Inflammatory macrophage treated with lipopolysaccharide for 4 hours (primary cell): Measurements from ENCODE around the gene OBSCN.
"Not testable (repeated sequence)": the region's sequence is repeated elsewhere in the genome, so short reads cannot be mapped to it uniquely, and the experiment has no call there.

Source experiments
- DNase-seq: peaks from one replicate; pipeline ENCODE4 v3.0.0-alpha.2; 2020

Gene OBSCN

DNA sequence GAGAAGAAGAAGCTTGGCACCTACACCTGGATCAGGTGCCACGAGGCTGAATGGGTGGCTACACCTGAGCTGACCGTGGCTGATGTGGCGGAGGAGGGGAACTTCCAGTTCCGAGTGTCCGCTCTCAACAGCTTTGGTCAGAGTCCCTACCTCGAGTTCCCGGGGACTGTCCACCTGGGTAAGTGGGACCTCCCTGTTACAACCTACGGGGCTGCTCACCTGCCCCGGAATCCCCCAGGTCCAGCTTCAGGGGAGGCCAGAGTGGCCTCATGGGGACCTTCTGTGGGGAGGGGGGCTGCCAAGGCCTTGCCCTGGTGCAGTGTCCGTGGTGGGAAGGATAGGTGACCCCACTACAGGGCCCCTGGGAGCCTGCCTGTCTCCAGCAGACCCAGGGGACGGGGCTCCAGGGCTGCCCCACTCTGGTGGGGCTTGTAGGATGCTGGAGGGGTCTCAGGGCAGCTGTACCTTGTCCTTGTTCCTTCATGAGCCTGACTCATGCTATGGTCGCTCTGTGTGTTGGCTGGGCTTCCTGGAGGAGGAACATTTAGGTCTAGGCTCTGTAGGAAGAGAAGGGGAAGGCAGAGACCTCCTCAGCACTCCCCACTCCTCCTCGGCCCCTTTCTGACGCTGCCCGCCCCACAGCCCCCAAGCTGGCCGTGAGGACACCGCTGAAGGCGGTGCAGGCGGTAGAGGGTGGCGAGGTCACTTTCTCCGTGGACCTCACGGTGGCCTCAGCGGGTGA is 7.2 kb downstream of the OBSCN start:
- DNase-seq: no peak

- DNase-seq: no peak
These were observed 7.8 kb downstream of the OBSCN start for GRCh38 chr1:228215663-228216116.

- DNase-seq: no peak
These were observed 8.8 kb downstream of the OBSCN start for GRCh38 chr1:228216371-228217320.

DNA sequence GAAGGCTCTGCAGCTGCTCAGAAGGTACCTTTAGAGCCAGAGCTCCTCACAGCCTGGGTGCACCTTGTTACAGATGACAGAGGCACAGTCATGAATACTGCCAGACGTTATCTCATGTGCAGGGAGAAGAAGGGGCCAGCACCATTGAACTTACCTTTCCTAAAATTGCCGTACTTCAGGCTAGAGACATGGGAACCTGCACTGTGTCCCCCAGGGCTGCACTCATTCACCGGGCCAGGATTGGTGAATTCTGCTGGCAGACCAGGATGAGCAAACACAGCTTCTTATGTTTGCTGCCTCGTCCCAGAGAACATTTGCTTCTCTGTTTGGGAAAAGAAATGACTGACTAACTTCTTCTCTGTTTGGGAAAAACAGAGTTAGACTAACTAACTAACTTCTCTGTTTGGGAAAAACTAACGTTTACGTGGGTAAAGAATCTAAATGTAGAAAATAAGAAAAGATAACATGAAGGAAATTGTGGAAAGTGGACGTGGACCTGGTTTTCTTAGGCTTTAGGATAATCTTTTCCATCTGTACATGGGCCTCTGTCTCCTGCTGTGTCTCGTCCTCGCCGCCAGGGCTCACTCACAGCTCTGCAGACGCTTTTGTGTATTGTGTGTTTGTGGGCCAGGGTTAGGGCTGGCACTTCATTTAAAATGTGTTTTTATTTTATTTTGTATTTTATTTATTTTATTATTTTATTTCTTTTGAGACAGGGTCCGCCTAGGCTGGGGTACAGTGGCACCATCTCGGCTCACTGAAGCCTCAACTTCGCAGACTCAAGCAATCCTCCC is 9.9 kb downstream of the OBSCN start:
- DNase-seq: no peak

DNA sequence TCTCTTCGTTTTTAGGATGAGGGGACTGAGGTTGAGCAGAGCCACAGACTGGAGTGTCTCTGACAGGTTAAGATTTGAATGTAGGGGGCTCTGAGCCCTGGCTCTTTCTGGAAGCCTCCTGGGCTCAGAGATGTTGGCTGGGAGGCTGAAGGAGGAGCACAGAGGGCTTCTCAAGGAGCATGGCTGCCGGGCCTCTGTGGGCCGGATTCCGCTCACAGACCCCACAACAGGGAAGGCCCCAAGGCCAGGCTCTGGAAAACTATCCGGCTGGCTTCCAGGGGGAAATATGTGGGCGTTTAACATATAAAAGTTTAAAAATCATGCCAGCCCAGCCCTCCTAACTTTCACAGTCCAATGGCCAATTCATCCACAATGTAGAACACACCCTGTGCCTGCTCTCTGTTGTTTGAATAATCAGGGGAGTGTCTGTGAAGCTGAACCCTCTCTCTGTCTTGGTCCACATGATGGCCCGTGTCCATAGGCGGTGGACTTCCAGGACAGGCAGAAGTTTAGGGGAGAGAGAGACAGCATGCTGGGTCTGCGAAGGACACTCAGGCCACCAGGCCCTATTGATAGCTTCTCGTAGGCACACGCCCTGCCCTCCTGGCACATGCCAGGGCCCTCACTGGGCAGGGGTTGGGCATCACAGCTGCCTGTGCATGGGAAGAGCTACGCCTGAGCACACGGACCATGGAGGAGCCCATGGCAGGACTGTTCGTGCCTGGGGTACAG is 10.8 kb downstream of the OBSCN start:
- no peak for DNase-seq

GRCh38 chr1:228219245-228219961 is 11.6 kb downstream of the OBSCN start:
- DNase-seq: no peak

DNA sequence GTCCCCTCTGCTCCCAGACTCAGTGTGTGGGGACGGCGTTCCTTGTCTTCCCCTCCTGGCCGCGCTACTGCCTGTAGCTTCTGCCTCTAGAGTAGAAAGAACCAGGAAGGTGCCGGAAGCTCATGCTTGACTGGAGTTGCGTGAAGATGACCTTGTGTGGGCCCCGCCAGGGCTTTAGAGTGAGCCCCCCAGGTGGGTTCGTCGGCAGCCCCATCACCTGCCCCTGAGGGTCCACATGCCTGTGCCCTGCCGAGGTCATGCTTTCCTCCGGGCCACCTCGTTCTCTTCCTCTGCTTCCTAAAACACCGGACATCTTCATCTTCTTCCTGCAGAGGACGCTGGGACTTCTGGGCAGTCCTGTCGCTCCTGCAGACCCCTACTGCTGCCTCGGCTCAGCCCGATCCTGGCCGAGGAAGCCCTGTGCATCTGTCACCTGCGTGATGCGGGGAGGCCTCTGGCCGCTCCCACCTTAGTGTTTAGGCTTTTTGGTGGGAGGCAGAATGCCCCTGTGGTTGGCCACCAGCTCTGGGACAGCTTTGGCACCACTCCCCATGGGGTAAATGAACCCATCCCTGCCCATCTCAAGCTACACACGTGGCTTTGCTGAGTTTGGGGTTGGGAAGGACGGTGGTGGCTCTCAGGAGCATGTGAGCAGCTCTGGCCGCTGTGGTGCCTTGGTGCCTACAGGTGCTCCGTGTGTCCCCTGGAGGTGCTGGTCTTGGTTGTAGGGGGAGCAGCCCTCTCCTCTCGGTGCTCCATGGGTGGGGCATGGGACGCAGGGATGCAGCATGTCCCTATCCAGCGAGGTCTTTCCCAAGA is 12.3 kb downstream of the OBSCN start:
- no peak for DNase-seq

- not testable (repeated sequence) for DNase-seq
These were observed 13.3 kb downstream of the OBSCN start for GRCh38 chr1:228221097-228221496.

DNA sequence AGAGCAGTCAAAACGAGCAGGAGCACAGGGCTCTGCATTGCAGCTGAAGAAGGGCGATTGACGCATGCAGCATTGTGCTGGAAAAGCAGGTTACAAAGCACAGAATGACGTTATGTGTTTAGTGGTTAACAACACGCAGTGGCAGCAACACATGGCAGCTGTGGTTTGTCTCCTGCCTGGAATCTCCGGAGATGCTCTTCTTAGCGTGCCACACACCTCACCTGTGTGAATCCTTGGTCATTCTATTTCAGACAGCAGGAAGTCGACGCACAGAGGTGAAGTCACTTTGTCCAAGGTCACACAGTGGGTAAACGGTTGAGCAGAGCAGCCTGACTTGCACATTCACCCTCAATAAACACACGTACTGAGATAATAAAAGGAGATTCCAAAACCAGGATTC is 14.7 kb downstream of the OBSCN start:
- no peak for DNase-seq

DNA sequence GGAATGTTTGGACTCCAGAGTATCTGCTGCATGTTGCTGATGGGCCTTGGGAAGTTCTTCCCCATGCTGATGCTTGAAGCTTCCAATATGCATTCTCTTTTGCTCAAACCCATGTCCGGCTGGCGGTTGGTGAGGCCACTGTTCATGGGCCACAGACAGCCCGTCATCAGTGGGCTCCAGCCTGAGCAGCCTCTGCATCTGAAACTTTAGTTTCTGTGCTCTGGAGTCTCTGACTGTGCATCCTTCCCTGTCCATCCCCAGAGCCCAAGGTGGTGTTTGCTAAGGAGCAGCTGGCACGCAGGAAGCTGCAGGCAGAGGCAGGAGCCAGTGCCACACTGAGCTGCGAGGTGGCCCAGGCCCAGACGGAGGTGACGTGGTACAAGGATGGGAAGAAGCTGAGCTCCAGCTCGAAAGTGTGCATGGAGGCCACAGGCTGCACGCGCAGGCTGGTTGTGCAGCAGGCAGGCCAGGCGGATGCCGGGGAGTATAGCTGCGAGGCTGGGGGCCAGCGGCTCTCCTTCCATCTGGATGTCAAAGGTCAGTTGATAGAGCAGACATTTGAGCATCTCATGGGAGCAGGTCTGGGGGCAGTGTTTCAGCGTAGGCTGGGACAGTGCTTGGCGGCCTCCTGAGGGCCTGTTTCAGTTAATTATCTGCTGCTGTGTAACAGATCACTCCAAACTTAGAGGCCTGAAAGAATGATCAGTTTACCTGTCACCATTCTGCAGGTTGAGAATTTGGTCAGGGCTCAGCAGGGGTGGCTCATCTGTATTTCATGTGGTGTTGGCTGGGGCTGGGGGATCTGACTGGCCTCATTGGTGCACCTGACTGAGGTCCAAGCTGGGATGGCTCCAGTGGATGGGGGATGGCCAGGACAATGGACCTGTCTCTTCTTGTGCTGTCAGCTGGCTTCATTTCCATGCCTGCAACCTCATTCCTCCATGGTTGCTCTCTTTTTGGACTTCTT is 16.6 kb downstream of the OBSCN start:
- no peak for DNase-seq

DNA sequence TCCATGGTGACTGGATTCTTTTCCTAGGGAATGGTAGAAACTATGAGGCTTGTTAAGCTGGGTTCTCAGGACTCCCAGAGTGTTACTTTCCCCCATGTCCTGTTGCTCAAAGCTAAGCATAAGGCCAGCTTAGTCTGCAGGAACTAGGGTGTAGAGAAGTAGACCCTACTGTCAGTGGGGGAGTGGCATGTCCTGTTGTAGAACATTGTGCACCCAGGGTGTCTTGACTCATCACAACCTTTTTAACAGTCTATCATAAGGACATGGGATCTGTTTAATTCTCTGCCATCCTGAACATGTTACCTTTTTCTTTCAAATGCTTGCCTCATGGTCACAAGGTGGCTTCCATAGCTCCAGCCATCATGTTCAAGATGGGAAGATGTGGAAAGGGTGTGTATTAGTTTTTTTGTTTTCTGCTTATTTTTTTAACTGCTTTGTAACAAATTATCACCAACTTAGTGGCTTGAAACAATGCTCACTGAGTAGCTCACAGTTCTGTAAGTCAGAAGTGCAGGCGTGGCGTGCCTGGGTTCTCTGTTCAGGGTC is 17.4 kb downstream of the OBSCN start:
- no peak for DNase-seq

GRCh38 chr1:228225740-228226139 is 17.9 kb downstream of the OBSCN start:
- DNase-seq: no peak

- no peak for DNase-seq
These were observed 18.5 kb downstream of the OBSCN start for GRCh38 chr1:228226141-228226874.

DNA sequence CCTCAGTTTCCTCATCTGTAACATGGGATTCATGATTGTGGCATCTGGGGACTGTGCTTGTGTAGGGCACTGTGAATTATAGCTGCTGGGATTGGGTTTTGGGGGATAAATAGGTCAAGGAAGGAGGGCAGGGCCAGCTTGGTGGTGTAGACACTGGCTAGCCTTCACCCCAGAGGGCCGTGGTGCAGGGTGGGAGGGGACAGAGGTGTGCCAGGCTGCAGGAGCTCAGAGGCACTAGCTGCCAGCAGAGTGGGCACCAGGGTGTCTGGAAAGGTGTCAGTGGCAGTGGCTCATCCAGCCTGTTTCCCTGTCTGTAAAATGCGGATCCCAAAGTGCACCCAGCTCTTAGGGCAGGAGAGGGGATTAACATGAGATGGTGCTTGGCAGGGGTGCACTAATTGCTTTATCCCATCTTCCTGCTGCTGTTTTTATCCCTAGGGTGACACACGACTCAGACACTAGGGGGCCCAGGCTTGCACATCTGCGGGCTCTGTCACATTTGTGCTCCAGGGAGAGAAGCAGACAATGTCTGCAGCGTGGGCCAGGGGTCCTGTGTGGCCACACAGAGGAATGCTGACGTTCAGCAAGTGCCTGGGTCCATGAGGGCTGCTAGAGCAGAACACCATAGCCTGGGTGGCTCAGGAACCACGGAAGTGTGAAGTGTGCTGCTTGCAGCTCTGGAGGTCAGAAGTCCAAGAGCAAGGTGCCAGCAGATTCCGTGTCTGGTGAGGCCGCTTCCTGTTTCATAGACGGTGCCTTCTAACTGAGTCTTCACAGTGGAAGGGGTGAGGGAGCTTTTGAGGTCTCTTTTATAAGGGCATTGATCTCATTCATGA is 19.3 kb downstream of the OBSCN start:
- DNase-seq: no peak

GRCh38 chr1:228228147-228228546 is 20.3 kb downstream of the OBSCN start:
- DNase-seq: not testable (repeated sequence)

- peak; percentile 49 for DNase-seq
These were observed 20.8 kb downstream of the OBSCN start for GRCh38 chr1:228228601-228229074.

- DNase-seq: no peak
These were observed 23.3 kb downstream of the OBSCN start for GRCh38 chr1:228231189-228231588.
